ENCODE results near the gene ARHGAP18. TPM values are rescaled to one million over a fixed set of nuclear protein-coding genes. Genes with fewer than 3 reads are reported as not detected.

ARHGAP18 gene
- total RNA-seq, 1 donor from 2014 or later = 38.6 TPM

DNA sequence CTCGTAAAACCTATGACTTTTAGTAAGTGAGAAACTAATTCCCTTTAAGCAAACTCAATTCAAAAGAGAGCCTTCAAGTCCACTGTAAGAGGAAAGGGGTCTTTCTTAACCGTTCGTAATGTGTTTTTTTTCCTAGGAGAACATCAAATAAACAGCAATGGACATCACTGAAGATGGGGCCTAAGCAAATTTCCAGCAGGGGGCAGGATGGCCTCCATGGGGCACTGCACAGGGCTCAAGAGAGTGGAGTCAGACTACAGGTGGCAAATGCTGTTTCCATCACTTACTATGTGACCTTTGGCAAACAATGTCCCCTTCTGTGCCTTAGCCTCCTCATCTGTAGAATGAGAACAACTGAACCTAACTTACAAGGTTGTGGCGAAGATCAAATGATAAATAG is 88.7 kb downstream of the ARHGAP18 start:
- Mint-ChIP-seq H3K9me3 (ENCODE audit: unreplicated experiment) (no peaks in the 10 kb centered on the region), H3K4me3 (ENCODE audit: unreplicated experiment) (no peak overlapping the region), H3K27me3 (ENCODE audit: low read depth, unreplicated experiment) (no peaks in the 10 kb centered on the region), H3K4me1 (ENCODE audit: low read depth, unreplicated experiment) (no peaks in the 10 kb centered on the region), H3K36me3 (ENCODE audit: low read depth, unreplicated experiment) (peaks cover 13% of the 10 kb centered on the region), H3K27ac (ENCODE audit: unreplicated experiment) (no peak overlapping the region)
- DNase-seq (ENCODE audit: low read depth) = no peak
- no peak overlapping the region for H3K4me2 ChIP-seq (ENCODE audit: low read length)
- FAIRE-seq = no peak
- TF ChIP-seq EZH2 (IDR thresholded peaks at IDR 0.05; ENCODE audit: insufficient read depth, low read length) (no peak), CTCF (IDR thresholded peaks at IDR 0.05; ENCODE audit: insufficient read depth, low read depth, low read length) (peak; percentile 14)
- H3K27ac ChIP-seq (ENCODE audit: low read depth, low read length) = no peak overlapping the region
- H3K4me1 ChIP-seq (ENCODE audit: insufficient read depth, low read length) = peaks cover 6% of the 10 kb centered on the region
- H3K9ac ChIP-seq (ENCODE audit: low read length) = no peak overlapping the region
- no peaks in the 10 kb centered on the region for H3K79me2 ChIP-seq (ENCODE audit: insufficient read depth, low read length)
- no peak overlapping the region for H3K4me3 ChIP-seq (ENCODE audit: insufficient read depth, low read depth, low read length)
- no peak overlapping the region for H2AFZ ChIP-seq (ENCODE audit: low read depth, low read length)
- H4K20me1 ChIP-seq (ENCODE audit: insufficient read depth, low read length) = no peaks in the 10 kb centered on the region
- no peaks in the 10 kb centered on the region for H3K9me3 ChIP-seq (ENCODE audit: insufficient read depth, low read depth, low read length)
- no peaks in the 10 kb centered on the region for H3K27me3 ChIP-seq (ENCODE audit: insufficient read depth, low read length)
- H3K36me3 ChIP-seq (ENCODE audit: insufficient read depth, low read length) = peaks cover 8% of the 10 kb centered on the region

DNA sequence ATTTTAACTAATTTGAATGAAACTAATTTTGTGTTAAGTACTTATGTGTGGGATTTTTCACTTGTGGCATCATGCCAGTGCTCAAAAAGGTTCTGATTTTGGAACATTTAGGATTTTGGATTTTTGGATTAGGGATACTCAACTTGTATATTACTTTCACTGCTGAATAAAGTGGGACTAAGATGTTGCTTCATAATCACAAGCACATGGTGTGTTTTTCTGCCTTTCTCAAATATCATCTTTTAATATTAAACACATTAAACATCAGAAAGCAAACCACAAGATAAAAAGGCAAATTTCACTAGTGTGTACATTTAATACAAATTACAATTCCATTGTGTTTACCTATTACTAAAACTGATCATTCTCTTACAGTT is 89.8 kb downstream of the ARHGAP18 start:
- FAIRE-seq = no peak
- no peak overlapping the region for H3K9ac ChIP-seq (ENCODE audit: low read length)
- Mint-ChIP-seq H3K36me3 (ENCODE audit: low read depth, unreplicated experiment) (peaks cover 13% of the 10 kb centered on the region), H3K9me3 (ENCODE audit: unreplicated experiment) (no peaks in the 10 kb centered on the region), H3K27me3 (ENCODE audit: low read depth, unreplicated experiment) (no peaks in the 10 kb centered on the region), H3K27ac (ENCODE audit: unreplicated experiment) (no peak overlapping the region), H3K4me3 (ENCODE audit: unreplicated experiment) (no peak overlapping the region), H3K4me1 (ENCODE audit: low read depth, unreplicated experiment) (no peaks in the 10 kb centered on the region)
- H3K4me1 ChIP-seq (ENCODE audit: insufficient read depth, low read length) = peaks cover 6% of the 10 kb centered on the region
- H4K20me1 ChIP-seq (ENCODE audit: insufficient read depth, low read length) = no peaks in the 10 kb centered on the region
- no peak overlapping the region for H3K4me3 ChIP-seq (ENCODE audit: insufficient read depth, low read depth, low read length)
- no peaks in the 10 kb centered on the region for H3K79me2 ChIP-seq (ENCODE audit: insufficient read depth, low read length)
- peaks cover 11% of the 10 kb centered on the region for H3K36me3 ChIP-seq (ENCODE audit: insufficient read depth, low read length)
- no peaks in the 10 kb centered on the region for H3K27me3 ChIP-seq (ENCODE audit: insufficient read depth, low read length)
- H3K4me2 ChIP-seq (ENCODE audit: low read length) = no peak overlapping the region
- no peaks in the 10 kb centered on the region for H3K9me3 ChIP-seq (ENCODE audit: insufficient read depth, low read depth, low read length)
- no peak overlapping the region for H2AFZ ChIP-seq (ENCODE audit: low read depth, low read length)
- no peak for TF ChIP-seq EZH2 (IDR thresholded peaks at IDR 0.05; ENCODE audit: insufficient read depth, low read length)
- TF ChIP-seq CTCF (IDR thresholded peaks at IDR 0.05; ENCODE audit: insufficient read depth, low read depth, low read length) = no peak
- DNase-seq (ENCODE audit: low read depth) = no peak
- H3K27ac ChIP-seq (ENCODE audit: low read depth, low read length) = no peak overlapping the region

GRCh38 chr6:129619579-129620233 is 90.3 kb downstream of the ARHGAP18 start:
- no peaks in the 10 kb centered on the region for H3K79me2 ChIP-seq (ENCODE audit: insufficient read depth, low read length)
- FAIRE-seq = no peak
- no peak overlapping the region for H3K27ac Mint-ChIP-seq (ENCODE audit: unreplicated experiment)

More at GRCh38 chr6:129619579-129620233, 90.3 kb downstream of the ARHGAP18 start:
- Histone ChIP-seq H3K4me3 (ENCODE audit: insufficient read depth, low read depth, low read length) (no peak overlapping the region), H3K9ac (ENCODE audit: low read length) (no peak overlapping the region), H3K4me2 (ENCODE audit: low read length) (no peak overlapping the region), H3K4me1 (ENCODE audit: insufficient read depth, low read length) (peaks cover 6% of the 10 kb centered on the region), H3K9me3 (ENCODE audit: insufficient read depth, low read depth, low read length) (no peaks in the 10 kb centered on the region), H3K27ac (ENCODE audit: low read depth, low read length) (no peak overlapping the region), H3K27me3 (ENCODE audit: insufficient read depth, low read length) (no peaks in the 10 kb centered on the region), H3K36me3 (ENCODE audit: insufficient read depth, low read length) (peaks cover 11% of the 10 kb centered on the region), H4K20me1 (ENCODE audit: insufficient read depth, low read length) (no peaks in the 10 kb centered on the region), H2AFZ (ENCODE audit: low read depth, low read length) (no peak overlapping the region)
- no peaks in the 10 kb centered on the region for H3K4me1 Mint-ChIP-seq (ENCODE audit: low read depth, unreplicated experiment)
- no peaks in the 10 kb centered on the region for H3K27me3 Mint-ChIP-seq (ENCODE audit: low read depth, unreplicated experiment)
- DNase-seq (ENCODE audit: low read depth) = no peak
- H3K36me3 Mint-ChIP-seq (ENCODE audit: low read depth, unreplicated experiment) = peaks cover 13% of the 10 kb centered on the region
- no peak overlapping the region for H3K4me3 Mint-ChIP-seq (ENCODE audit: unreplicated experiment)
- TF ChIP-seq CTCF (IDR thresholded peaks at IDR 0.05; ENCODE audit: insufficient read depth, low read depth, low read length) (no peak), EZH2 (IDR thresholded peaks at IDR 0.05; ENCODE audit: insufficient read depth, low read length) (no peak)
- no peaks in the 10 kb centered on the region for H3K9me3 Mint-ChIP-seq (ENCODE audit: unreplicated experiment)
